Measurements from ENCODE around the gene GCNT2.

DNA sequence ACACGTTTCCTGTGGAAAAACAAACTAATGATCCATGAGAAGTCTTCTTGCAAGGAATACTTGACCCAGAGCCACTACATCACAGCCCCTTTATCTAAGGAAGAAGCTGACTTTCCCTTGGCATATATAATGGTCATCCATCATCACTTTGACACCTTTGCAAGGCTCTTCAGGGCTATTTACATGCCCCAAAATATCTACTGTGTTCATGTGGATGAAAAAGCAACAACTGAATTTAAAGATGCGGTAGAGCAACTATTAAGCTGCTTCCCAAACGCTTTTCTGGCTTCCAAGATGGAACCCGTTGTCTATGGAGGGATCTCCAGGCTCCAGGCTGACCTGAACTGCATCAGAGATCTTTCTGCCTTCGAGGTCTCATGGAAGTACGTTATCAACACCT, 35.4 kb downstream of the GCNT2 start:
- no peak for TF ChIP-seq CTCF (IDR thresholded peaks at IDR 0.05)
- no peak for TF ChIP-seq POLR2A (IDR thresholded peaks at IDR 0.05)
- no peak for TF ChIP-seq POLR2AphosphoS5 (IDR thresholded peaks at IDR 0.05)
- no peak for TF ChIP-seq EP300 (IDR thresholded peaks at IDR 0.05)

All from upper lobe of left lung (tissue), 4 donors.